Germinal center (tissue), 1 donor: Measurements from ENCODE around the gene DBR1.

Experiments used
- DNase-seq: peaks from one replicate; pipeline ENCODE4 v3.0.0; 2012; ENCODE audit warnings: mixed read lengths, low spot score

Gene DBR1, protein sequence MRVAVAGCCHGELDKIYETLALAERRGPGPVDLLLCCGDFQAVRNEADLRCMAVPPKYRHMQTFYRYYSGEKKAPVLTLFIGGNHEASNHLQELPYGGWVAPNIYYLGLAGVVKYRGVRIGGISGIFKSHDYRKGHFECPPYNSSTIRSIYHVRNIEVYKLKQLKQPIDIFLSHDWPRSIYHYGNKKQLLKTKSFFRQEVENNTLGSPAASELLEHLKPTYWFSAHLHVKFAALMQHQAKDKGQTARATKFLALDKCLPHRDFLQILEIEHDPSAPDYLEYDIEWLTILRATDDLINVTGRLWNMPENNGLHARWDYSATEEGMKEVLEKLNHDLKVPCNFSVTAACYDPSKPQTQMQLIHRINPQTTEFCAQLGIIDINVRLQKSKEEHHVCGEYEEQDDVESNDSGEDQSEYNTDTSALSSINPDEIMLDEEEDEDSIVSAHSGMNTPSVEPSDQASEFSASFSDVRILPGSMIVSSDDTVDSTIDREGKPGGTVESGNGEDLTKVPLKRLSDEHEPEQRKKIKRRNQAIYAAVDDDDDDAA

GRCh38 chr3:138174421-138175131, at the start of gene DBR1:
DBR1 (minus strand) TSS chr3:138174921; CDS start chr3:138174795, 126 bp downstream.
- DNase-seq, result peak; percentile 63

GRCh38 chr3:138222942-138223287, 48.2 kb upstream of the DBR1 start:
- no peak for DNase-seq

DNA sequence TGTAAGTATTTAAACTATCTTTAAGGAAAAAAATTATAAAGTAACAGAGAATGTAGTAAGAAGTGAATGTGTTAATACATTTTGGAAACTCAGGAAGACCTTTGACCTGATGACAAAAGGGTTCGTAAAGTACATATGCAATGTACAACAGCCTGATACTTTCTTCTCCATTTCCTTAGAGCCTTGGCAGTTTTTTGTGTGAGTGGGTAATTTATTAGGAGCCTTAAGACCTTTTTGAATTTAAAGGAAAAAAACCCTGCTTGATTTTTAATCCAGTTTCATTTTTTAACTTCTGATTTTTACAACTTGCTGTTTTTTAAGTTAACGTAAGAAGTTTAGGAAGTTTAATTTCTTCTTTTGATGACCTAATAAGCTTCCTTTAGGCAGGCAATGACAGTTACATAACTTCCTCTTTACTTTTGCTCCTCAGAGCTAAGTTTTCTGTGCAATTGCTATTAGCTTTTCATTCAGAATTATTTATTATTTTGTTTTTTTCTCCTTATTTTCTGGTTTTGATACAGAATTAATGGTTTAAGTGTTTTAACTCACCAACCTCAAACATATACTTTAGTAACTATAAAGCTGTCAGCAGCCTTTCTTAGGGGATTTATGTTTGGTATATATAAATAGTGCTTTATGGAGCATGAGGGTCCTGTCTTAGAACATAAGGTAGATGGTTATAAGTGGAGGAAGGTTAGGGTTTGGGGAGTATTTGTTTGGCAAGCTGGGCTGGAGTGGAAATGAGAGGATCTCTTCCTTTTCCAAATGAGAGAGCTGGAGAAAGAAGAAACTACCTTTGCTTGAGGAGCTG, 47.6 kb upstream of the DBR1 start:
- no peak for DNase-seq

- DNase-seq, result no peak
These were observed 46.1 kb upstream of the DBR1 start for GRCh38 chr3:138220788-138221187.

DNA sequence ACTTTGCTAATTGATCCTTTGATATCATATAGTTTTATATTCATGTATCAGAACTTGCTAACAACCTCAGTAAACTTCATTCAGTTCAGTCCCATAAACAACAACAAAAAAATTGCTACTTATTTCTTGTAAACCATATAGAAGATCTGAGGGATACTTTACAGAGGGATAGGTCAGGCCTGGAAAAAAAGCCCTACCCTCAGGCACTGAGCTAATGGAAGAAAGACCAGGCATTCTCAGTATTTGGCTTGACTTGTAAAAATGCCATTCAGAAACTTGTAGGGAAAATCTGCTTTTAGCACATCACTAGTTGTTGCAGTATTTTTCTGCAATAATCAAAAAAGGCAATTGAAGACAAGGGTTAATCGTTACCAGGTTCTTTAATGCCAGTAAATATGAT, 45.5 kb upstream of the DBR1 start:
- no peak for DNase-seq

- DNase-seq, result no peak
These were observed 44.5 kb upstream of the DBR1 start for GRCh38 chr3:138219255-138219654.

DNA sequence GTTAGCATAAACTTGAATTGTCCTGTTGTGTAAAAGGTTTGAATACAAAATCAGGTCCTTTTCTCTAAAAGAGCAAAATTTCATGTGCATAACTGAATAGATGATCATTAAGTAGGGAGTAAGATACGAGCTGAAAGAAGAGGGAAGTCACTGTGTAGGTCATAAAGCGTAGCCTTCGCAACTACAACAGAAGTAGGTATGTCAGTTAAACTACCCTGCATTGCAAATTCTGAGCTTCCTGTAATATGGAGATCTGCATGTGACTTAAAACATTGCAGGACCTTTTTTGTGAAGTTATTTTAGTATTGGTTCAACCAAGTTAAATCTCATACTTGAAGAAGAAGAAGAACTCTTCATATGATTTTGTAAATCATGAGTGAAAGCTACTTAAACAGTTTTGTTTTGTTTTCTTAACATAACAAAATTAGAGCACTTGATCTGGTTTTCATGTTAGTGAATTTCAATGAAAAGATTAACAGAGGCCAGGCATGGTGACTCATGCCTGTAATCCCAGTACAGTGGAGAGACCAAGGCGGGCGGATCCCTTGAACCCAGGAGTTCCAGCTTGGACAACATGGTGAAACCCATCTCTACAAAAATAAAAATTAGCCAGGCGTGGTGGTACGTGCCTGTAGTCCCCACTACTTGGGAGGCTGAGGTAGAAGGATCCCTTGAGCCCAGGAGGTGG, 38.8 kb upstream of the DBR1 start:
- no peak for DNase-seq

- no peak for DNase-seq
These were observed 35.8 kb upstream of the DBR1 start for GRCh38 chr3:138210528-138210927.

DNA sequence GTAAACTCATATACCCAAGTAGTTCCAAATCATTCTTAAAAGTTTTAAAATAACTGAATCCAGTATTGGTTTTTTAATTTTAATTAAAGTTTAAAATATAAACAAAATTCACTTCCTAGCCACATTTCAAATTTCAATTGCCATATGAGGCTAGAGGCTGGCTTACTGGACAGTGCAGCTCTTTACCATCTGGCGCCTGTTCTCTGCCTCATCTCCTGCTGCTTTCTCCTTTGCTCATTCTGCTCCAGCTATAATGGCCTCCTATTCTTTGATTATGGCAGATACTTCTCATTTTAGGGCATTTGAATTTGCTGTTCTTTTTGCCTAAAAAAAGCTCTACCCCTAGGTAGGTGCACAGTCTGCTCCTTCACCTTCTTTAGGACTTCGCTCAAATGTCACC, 31.5 kb upstream of the DBR1 start:
- no peak for DNase-seq

DNA sequence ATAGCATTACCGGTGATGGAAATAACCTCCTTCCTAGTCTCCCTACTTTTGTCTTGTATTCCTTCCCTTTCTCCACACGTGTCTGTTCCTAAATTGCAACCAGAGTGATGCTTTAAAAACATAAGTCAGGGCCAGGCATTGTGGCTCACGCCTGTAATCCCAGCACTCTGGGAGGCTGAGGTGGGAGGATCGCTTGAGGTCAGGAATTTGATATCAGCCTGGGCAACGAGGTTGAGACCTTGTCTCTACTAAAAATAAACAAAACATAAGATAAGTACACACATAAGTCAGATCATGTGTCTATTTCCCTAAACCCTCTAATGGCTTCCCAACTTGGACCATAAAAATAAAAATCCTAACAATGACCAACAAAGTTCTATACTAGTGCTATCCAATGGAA, 30.8 kb upstream of the DBR1 start:
- no peak for DNase-seq

GRCh38 chr3:138203938-138204337, 29.2 kb upstream of the DBR1 start:
- no peak for DNase-seq

DNA sequence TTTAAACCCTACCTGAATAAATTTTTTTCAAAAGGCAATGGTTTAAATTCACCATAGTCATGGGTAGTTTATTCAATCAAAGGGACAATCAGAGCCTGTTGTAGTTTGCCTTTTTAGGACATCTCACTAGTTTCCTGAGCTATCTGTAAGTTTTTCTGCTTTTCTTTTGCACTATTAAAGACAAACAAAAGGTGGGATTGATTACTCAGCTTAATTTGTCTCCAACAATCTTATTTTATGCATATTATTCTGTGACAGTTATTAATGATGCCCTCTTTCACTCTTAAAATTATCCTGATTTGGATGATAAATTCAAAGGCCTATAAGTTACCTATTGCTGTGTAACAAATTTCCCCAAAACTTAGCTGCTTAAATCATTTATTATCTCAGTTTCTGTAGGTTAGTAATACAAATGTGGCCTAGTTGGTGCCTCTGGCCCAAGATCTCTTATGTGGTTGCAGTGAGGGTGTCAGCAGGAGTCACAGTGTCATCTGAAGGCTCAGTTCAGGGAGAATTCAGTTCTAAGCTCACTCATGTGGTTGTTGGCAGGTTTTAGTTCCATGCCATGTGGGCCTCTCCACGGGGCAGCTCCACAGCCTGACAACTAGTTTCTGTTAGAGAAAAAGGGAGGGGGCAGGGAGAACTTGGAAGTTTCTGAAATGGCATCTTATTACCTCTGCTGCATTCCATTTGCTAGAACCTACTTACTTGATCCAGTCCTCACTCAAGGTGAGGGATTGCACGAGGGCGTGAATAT, 28.4 kb upstream of the DBR1 start:
- DNase-seq, result no peak

- DNase-seq, result no peak
These were observed 25.7 kb upstream of the DBR1 start for GRCh38 chr3:138200424-138200823.

GRCh38 chr3:138199851-138200250, 25.1 kb upstream of the DBR1 start:
- DNase-seq, result no peak

DNA sequence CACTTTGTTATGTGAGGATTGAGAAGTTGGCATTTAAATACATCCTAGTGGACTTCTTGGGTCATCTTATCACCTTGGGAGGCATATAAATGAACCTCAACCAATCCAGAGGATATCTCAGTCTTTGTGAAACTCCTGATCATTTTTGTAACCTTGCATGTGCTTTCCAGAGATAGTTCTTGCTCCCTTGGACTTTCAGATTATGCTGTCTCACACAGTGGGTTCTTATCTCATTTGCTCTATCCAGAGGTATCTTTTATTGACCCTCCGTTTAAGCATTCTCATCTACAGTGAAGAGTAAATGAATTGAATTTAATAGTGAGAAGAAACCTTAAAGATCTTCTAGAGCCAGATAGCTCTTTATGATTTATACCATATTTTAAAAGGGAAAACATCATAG, 22.8 kb upstream of the DBR1 start:
- DNase-seq, result no peak

DNA sequence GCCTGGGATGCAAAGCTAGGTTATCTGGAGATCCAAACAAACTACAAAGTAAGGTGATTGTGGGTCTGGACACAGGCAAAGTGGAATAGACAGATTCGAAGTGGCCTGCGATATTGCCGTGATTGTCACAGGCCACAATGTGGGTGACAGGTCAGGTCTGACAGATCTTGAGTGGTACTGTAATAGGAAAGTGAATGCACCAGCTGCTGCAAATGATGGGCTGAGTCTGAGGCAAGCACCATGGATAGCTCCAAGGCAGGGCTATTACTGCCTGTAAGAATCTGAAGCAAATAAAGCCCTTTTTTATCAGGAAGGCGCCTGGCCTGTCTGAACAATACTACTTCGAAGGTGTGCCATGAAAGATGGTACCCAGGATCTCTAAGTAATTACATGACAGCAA, 22.3 kb upstream of the DBR1 start:
- no peak for DNase-seq

- DNase-seq, result no peak
These were observed 21.3 kb upstream of the DBR1 start for GRCh38 chr3:138196023-138196422.

- no peak for DNase-seq
These were observed 20.8 kb upstream of the DBR1 start for GRCh38 chr3:138195481-138195880.

DNA sequence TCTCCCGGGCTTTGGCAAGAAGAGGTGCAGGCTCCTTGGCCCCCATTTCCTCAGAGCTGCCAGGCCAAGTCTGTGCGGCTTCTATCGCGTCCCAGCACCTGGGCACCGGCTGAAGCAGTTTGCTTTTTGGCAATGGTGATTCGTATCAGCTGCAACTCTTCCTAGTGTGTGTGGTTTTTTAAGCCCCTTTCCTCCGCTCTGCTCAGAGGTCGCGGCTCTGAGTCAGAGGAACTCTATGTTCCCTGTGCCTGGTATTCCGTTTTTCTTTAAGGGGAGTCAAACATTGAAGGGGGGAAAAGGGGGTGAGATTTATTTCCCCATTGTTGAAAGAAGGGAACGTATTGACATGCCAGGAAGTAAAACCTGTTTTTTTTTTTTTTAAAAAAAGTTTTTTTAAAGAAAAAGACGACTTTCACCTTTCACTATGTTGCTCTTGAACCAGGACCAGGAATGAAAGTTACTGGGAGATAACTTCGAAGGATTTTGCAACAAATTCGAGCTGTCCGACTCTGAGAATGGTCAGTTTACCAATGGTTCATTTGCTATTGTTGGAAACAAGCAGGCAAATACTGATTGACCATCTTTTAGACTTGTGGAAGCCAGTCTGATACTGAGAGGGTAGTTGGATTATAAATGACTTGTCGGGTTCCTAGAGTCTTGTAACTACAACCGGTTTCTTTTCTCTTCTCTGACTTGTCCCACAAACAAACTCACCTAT, 13.5 kb upstream of the DBR1 start:
- DNase-seq, result no peak

GRCh38 chr3:138187296-138188012, 12.7 kb upstream of the DBR1 start, which contains the start of gene ARMC8:
ARMC8 (plus strand) TSS chr3:138187301; CDS start chr3:138187555, 254 bp downstream.
- DNase-seq, result no peak
